ENCODE measurements around the gene TTLL1.
A peak's percentile ranks its signal among the peaks of the same experiment; 100 is the strongest.
"Not testable (repeated sequence)": the region's sequence is repeated elsewhere in the genome, so short reads cannot be mapped to it uniquely, and the experiment has no call there.

The TTLL1 gene

GRCh38 chr22:43013355-43014315 lies 75.6 kb downstream of the TTLL1 start:
- no peak for DNase-seq (ENCODE audit: low spot score)

GRCh38 chr22:43012390-43012789 lies 76.8 kb downstream of the TTLL1 start:
- DNase-seq (ENCODE audit: low spot score) = no peak

- no peak for DNase-seq (ENCODE audit: low spot score)
Measured at GRCh38 chr22:43011079-43011478, 78.1 kb downstream of the TTLL1 start.

- DNase-seq (ENCODE audit: low spot score) = no peak
Measured at GRCh38 chr22:43009444-43009843, 79.7 kb downstream of the TTLL1 start.

- DNase-seq (ENCODE audit: low spot score) = no peak
Measured at GRCh38 chr22:43008921-43009320, 80.3 kb downstream of the TTLL1 start.

GRCh38 chr22:43008509-43008908 lies 80.7 kb downstream of the TTLL1 start:
- no peak for DNase-seq (ENCODE audit: low spot score)

- no peak for DNase-seq (ENCODE audit: low spot score)
Measured at GRCh38 chr22:43007519-43008102, 81.6 kb downstream of the TTLL1 start.

GRCh38 chr22:43006753-43007152 lies 82.4 kb downstream of the TTLL1 start:
- DNase-seq (ENCODE audit: low spot score) = no peak

GRCh38 chr22:43006016-43006505 lies 83.1 kb downstream of the TTLL1 start:
- DNase-seq (ENCODE audit: low spot score) = no peak

GRCh38 chr22:43005106-43005505 lies 84.1 kb downstream of the TTLL1 start:
- DNase-seq (ENCODE audit: low spot score) = no peak

GRCh38 chr22:43004362-43005035 lies 84.7 kb downstream of the TTLL1 start:
- DNase-seq (ENCODE audit: low spot score) = no peak

- no peak for DNase-seq (ENCODE audit: low spot score)
Measured at GRCh38 chr22:43002202-43002586, 87.0 kb downstream of the TTLL1 start.

- no peak for DNase-seq (ENCODE audit: low spot score)
Measured at GRCh38 chr22:43001271-43002201, 87.7 kb downstream of the TTLL1 start.

- DNase-seq (ENCODE audit: low spot score) = peak; percentile 39
Measured at GRCh38 chr22:43000441-43001175, 88.6 kb downstream of the TTLL1 start.

- no peak for DNase-seq (ENCODE audit: low spot score)
Measured at GRCh38 chr22:42997582-42998090, 91.6 kb downstream of the TTLL1 start.

GRCh38 chr22:42996646-42997365 lies 92.4 kb downstream of the TTLL1 start:
- no peak for DNase-seq (ENCODE audit: low spot score)

- not testable (repeated sequence) for DNase-seq (ENCODE audit: low spot score)
Measured at GRCh38 chr22:42995654-42996053, 93.5 kb downstream of the TTLL1 start.

- no peak for DNase-seq (ENCODE audit: low spot score)
Measured at GRCh38 chr22:42994917-42995562, 94.2 kb downstream of the TTLL1 start.

- DNase-seq (ENCODE audit: low spot score) = no peak
Measured at GRCh38 chr22:42994276-42994916, 94.8 kb downstream of the TTLL1 start.

Measured in CD4-positive, alpha-beta T cell treated with Interleukin-15 for 4 hours (primary cell).